Stimulated activated CD4-positive, alpha-beta T cell treated with anti-CD3 and anti-CD28 coated beads, TNF-alpha, amount 100 ng/mL, for 48 hours (primary cell): ENCODE measurements around the gene MRE11.
"Not testable (repeated sequence)": the region's sequence is repeated elsewhere in the genome, so short reads cannot be mapped to it uniquely, and the experiment has no call there.

Experiments
- DNase-seq, 3 donors: peaks; one replicate each; pipeline ENCODE4 v3.0.0-alpha.2; 2020; ENCODE audit warnings: low read depth in 3 of 3

The MRE11 gene

GRCh38 chr11:94424011-94424410, 69.6 kb downstream of the MRE11 start:
- DNase-seq = no peak

GRCh38 chr11:94423507-94423906, 70.1 kb downstream of the MRE11 start:
- DNase-seq = no peak

- no peak for DNase-seq
These were observed 75.4 kb downstream of the MRE11 start for GRCh38 chr11:94418123-94418765.

- no peak for DNase-seq
These were observed 76.2 kb downstream of the MRE11 start for GRCh38 chr11:94417386-94417987.

- no peak for DNase-seq
These were observed 88.4 kb downstream of the MRE11 start for GRCh38 chr11:94405062-94405833.

- no peak for DNase-seq
These were observed 91.3 kb downstream of the MRE11 start for GRCh38 chr11:94402355-94402754.

- DNase-seq = no peak
These were observed 91.8 kb downstream of the MRE11 start for GRCh38 chr11:94401773-94402265.

GRCh38 chr11:94400839-94401772, 92.5 kb downstream of the MRE11 start, which contains the start of gene GPR83:
Gene GPR83 (minus strand): TSS chr11:94401419. CDS start chr11:94401247, 172 bp downstream.
- DNase-seq = no peak

- DNase-seq = no peak
These were observed 93.2 kb downstream of the MRE11 start for GRCh38 chr11:94400457-94400838.

- no peak for DNase-seq
These were observed 93.6 kb downstream of the MRE11 start for GRCh38 chr11:94400050-94400449.

GRCh38 chr11:94398101-94398500, 95.5 kb downstream of the MRE11 start:
- DNase-seq = no peak

- no peak for DNase-seq
These were observed 97.4 kb downstream of the MRE11 start for GRCh38 chr11:94396282-94396681.

- not testable (repeated sequence) for DNase-seq
These were observed 101.7 kb downstream of the MRE11 start for GRCh38 chr11:94391937-94392336.

GRCh38 chr11:94379613-94380012, 114.0 kb downstream of the MRE11 start:
- DNase-seq = no peak

GRCh38 chr11:94376841-94377240, 116.8 kb downstream of the MRE11 start:
- DNase-seq = no peak

GRCh38 chr11:94370576-94370975, 123.1 kb downstream of the MRE11 start:
- not testable (repeated sequence) for DNase-seq
